Stimulated activated CD8-positive, alpha-beta memory T cell treated with anti-CD3 and anti-CD28 coated beads, Interleukin-4, amount 100 ng/mL, for 4 hours (primary cell): Measurements from ENCODE around the gene CRELD2.

Experiments used
- DNase-seq, 2 donors: peaks; one replicate each; pipeline ENCODE4 v3.0.0-alpha.2; 2020; ENCODE audit warnings: low read depth in 2 of 2, low spot score in 1 of 2

CRELD2 gene, protein sequence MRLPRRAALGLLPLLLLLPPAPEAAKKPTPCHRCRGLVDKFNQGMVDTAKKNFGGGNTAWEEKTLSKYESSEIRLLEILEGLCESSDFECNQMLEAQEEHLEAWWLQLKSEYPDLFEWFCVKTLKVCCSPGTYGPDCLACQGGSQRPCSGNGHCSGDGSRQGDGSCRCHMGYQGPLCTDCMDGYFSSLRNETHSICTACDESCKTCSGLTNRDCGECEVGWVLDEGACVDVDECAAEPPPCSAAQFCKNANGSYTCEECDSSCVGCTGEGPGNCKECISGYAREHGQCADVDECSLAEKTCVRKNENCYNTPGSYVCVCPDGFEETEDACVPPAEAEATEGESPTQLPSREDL

DNA sequence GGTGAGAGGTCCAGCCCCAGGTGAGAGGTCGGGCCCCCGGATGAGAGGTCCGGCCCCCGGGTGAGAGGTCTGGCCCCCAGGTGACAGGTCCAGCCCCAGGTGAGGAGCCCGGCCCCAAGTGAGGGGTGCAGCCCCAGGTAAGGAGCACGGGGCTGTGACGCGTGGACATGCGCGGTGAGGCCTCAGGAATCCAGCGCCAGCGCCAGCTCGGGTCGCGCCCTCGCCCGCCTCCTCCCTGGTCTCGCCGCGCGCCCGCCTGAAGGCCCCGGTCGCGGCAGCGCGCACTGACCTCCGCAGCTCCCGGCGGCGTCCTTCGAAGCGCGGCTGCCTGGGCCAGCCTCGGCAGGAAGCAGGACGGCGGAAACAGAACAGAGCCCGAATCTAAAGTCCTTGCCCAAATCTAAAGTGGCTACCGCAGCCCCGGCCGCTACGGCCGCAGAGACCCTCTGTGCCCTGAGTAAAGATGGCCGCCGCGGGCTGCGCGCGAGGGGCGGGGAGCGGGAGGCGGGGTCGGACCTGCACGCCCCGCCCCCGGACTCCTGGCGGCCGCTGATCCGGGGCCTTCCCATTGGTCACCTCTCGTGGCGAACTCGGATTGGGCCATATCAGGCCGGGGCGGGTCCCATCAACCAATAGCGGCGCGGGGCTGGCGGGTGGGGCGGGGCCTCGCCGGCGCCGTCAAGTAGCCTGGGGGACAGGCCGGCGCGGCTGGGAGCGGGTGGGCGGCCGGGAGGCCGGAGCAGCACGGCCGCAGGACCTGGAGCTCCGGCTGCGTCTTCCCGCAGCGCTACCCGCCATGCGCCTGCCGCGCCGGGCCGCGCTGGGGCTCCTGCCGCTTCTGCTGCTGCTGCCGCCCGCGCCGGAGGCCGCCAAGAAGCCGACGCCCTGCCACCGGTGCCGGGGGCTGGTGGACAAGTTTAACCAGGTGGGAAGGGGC, at the start of gene CRELD2, which contains the start of gene ALG12:
Gene CRELD2, plus strand, starts transcription at position 661 of the 937 bp plus-strand sequence. Its CDS starts 136 bp downstream, at position 797.
Gene ALG12, minus strand, starts transcription at position 465 of the 937 bp plus-strand sequence. CDS start 4,673 bp downstream, outside the sequence.
- peak; percentile 93 to 94 for DNase-seq

DNA sequence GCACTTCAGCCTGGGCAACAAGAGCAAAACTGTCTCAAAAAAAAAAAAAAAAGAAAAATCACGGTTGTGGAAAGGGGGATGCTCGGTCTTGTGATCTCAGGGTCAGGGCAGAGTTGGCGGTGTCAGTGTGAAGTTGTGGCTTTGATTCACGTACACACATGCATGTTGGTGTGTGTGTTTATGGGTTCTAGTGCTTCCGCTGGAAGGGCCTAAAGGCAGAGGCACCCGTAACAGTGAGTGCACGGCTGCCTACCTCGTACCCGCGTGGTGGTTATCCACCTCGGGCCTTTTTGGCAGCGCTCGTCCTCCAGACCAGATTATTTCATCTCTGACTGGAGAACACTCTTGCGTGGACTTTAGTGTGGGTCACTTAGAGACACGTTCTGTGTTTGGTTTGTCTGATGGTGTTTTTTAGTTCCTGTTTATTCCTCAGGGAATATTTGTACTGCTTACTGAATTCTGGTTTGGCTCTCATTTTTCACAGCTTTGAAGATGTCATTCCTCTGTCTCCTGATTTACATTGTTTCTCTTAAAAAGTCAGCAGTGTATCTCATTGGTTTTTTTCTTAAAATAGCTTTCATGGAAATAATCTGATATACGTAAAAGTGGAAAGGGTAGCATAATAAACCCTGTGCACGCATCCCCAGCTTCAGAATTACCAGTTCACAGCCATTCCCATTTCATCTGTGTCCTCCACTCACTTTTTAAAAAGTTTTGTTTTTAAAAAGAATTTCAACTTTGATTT, 49.2 kb upstream of the CRELD2 start:
- no peak for DNase-seq

DNA sequence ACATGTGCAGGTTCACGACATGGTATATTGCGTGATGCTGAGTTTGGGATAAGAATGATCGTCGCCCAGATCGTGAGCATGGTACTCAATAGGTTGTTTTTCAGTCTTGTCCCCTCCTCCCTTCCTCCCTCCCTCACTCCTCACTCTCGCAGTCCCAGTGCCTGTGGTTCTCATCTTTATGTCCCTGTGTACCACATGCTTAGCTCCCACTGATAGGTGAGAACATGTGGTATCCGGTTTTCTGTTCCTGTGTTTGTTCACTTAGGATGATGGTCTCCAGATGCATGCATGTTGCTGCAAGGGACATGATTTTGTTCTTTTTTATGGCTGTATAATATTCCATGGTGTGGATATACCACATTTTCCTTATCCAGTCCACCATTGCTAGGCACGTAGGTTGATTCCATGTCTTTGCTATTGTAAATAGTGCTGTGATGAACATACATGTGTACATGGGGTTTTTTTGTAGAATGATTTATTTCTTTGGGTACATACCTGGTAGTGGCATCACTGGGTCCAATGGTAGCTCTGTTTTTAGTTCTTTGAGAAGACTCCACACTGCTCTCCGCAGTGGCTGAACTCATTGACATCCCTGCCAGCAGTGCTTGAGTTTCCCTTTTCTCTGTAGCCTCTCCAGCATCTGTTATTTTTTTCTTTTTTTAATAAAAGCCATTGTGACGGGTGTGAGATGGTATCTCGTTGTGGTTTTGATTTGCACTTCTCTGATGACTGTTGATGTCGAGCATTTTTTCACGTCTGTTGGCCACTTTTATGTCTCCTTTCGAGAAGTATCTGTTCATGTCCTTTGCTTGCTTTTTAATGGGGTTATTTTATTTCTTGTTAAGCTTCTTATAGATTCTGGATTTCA, 48.4 kb upstream of the CRELD2 start:
- no peak for DNase-seq

DNA sequence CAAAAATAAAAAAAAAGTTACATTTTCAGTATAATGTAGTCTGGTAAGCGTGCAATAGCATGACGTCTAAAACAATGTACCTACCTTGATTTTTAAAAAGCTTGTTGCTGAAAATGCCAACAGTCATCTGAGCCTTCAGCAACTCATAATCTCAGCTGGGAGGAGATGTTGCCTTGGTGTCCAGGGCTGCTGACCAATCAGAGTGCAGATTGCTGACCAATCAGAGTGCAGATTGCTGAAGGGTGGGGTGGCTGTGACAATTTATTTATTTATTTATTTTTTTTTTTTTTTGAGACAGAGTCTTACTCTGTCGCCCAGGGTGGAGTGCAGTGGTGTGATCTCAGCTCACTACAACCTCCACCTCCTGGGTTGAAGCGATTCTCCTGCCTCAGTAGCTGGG, 47.0 kb upstream of the CRELD2 start:
- DNase-seq = no peak

DNA sequence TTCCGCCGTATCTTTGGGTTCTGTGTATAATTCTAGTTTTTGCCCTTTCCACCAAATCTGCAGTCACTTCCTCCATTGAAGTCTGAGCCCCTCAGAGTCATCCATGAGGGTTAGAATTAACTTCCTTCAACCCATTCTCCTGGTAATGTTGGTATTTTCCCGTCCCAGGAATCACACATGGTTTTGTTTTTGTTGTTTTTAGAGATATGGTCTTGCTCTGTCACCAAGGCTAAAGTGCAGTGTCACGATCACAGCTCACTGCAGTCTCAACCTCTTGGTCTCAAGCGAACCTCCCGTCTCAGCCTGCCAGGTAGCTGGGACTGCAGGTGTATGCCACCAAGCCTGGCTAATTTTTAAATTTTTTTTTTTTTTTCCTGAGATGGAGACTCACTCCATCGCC, 46.1 kb upstream of the CRELD2 start:
- no peak for DNase-seq

DNA sequence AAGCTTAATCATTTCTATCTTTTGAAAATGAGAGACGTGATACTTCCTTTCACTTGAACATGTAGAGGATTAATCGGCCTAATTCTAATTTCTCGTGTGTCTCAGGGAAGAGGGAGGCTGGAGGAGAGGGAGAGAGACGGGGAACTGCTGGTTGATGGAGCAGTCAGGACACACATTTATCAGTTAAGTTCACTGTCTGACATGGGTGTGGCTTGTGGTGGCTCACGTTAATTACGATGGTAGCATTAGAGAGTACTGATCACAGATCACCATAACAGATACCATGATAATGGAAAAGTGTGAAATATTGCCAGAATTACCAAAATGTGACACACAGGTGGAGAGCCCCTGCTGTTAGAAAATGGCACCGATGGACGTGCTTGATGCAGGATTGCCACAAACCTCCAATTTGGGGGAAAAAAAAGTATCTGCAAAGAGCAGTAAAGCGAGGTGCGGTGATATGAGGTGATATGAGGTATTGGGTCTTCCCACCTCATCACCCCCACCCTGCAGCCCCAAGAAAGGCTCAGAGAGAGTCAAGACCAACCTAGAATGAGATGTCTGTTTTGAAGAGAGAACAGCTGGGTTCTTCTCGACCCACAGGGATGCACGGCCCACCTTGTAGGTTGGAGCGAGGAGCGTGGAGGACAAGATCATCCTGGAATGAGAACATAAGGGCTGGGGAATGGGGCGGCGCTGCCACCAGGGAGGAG, 45.0 kb upstream of the CRELD2 start:
- no peak for DNase-seq

DNA sequence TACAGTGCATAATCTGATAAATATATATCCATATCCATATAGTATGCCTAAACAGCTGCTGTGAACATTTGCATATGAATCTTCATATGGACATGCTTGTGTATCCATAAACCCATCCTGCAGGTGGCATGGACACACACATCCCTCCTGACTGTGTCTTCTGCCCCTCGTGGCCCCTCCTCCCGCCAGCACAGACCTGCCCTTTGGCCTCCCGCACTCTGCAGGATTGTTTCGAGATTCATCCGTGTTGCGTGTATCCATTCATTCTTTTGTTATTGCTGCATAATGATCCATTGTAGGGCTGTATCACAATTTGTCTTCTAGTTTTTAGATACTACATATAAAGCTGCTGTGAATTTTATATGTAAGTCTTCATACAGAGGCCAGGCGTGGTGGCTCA, 40.8 kb upstream of the CRELD2 start:
- no peak for DNase-seq

DNA sequence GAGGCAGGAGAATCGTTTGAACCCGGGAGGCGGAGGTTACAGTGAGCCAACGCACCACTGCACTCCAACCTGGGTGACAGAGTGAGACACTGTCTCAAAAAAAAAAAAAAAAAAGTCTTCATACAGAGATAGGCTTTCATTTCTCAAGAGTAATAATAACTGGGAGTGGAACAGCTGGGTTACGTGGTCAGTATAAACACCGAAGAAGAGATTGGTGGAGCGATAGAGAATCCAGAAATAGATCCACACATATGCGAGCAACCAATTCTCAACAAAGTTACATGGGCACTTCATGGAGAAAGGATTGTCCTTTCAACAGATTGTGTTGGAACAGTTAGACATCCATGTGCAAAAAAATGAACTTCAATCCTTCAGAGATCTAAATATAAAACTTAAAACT, 40.2 kb upstream of the CRELD2 start:
- DNase-seq = no peak

DNA sequence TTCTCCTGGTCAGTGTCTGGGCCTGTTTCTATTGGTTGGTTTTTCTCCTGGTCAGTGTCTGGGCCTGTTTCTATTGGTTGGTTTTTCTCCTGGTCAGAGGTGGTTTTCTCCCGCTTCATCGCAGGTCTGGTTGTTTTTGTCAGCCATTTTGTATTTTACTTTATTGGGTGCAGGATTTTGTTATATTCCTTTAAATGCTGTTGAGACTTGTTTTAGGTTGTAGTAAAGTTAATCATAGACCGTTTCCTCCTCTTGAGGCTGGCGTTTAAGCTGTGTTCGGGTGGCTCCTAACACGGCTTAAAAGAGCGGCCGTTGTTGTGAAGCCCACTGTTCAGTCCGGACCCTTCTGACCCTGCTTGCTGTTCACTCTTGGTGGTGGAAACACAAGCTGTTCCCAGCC, 38.6 kb upstream of the CRELD2 start:
- DNase-seq = no peak

DNA sequence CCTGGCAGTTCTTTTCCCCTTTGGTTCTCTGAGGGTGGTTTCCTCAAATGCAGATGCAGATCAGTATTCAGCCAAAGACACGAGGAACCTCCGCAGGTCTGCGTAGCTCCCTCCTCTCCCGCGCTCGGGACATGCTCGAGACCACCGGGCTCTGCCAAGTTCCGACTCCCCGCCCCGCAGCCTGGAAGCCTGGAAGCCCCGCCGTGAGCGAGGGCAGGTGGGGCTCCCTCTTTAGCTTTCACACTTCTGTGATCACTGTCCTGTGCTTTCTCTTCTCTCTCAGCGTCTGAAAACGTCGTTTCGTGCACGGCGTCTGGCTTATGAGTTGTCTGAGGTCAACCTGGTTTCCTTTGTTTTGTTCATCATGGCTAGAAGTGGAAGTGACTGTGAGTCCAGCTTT, 38.2 kb upstream of the CRELD2 start:
- DNase-seq = no peak

DNA sequence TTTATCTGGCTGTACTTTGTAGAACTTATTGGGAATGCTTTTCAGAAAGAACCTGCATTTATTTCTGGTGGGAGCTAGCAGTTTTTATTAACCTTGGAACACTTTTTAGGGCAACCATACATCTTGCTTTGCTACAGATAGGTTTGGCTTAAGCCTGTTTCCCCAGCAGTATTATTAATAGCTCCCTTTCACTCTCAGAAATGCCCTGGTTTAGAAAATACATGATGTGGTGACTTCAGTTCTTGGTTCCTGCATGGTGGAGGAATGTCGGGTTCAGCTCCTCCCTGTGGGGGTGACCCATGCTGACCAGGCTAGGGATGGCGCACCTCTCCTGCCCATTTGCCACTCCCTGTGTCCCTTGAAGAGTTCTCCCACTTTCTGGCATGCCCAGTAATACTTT, 36.6 kb upstream of the CRELD2 start:
- DNase-seq = no peak

DNA sequence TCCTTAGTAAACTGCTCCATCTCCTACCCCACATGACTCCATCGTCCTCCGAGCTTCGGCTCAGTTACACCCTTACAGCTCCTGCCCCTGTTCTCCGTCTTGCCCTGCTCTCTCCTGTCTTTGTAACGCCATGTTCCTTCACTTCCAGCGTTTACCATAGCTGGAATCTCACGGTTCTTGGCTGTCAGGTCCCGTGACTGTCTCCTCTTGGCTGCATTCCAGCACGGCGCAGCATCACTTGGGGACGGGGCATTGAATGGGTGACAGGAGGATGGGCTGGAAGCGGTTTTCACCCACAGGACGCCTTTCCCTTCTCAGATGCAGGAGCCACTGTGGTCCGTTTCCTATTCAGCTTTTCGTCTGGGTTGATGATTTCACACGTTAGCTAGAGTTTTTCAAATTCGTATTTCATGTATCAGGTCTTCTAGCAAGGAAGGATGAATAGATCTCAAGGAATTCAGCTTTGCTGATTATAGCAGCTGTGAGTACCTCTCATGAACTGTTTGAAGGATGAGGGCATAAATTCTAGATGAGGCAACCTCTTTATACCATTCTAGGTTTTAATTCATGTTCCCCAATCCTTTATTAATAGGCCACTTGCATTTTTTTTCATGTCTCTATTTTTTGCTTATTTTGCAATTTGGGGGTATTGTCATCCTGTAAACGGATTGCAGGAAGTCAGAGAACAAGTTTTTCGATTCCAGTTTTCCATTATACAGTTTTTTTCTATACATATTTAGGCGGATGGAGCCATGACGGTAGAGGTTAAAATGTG, 35.7 kb upstream of the CRELD2 start:
- DNase-seq = no peak

DNA sequence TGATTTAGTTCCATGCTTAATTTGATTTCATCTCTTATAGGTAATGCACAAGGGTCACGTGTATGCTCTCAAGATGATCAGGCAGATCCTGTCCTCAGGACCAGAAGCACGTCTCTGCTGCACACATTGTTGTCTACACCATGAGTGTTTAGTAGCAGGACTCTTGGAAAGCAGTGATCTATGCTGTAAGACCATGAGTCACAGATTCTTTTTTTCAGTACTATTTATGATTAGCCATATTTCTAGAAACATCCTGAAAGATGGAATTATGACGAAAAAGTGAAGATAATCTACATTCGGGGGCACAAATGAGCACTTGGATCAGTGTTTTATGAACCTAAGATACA, 35.2 kb upstream of the CRELD2 start:
- DNase-seq = no peak

DNA sequence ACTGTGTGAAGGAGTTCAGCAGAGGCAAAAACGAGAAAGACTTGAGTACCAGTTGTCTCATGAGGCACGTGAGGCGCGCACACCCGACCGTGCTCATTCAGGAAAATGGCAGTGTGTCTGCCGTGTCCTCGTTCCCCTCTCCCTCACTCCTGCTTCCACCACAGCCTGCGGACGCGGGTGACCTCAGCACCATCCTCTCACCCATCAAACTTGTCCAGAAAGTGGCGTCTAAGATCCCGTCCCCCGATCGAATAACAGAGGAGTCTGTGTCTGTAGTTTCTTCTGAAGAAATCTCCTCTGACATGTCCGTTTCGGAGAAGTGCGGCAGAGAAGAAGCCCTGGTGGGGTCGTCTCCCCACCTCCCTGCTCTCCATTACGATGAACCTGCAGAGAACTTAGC, 34.4 kb upstream of the CRELD2 start:
- no peak for DNase-seq

DNA sequence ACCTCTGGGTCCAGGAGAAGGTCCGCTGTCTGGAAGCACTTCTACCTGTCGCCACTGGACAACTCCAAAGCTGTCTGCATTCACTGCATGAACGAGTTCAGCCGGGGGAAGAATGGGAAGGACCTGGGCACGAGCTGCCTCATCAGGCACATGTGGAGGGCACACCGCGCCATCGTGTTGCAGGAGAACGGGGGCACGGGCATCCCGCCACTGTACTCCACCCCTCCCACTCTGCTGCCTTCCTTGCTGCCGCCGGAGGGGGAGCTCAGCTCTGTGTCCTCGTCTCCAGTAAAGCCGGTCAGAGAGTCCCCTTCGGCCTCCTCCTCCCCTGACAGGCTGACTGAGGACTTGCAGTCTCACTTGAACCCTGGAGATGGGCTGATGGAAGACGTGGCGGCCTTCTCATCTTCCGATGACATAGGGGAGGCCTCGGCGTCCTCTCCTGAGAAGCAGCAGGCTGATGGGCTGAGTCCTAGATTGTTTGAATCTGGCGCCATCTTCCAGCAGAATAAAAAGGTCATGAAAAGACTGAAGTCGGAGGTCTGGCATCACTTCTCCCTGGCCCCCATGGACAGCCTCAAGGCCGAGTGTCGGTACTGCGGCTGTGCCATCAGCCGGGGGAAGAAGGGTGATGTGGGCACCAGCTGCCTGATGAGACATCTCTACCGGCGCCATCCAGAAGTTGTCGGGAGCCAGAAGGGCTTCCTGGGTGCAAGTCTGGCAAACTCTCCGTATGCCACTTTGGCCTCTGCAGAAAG, 33.8 kb upstream of the CRELD2 start:
- DNase-seq = no peak

DNA sequence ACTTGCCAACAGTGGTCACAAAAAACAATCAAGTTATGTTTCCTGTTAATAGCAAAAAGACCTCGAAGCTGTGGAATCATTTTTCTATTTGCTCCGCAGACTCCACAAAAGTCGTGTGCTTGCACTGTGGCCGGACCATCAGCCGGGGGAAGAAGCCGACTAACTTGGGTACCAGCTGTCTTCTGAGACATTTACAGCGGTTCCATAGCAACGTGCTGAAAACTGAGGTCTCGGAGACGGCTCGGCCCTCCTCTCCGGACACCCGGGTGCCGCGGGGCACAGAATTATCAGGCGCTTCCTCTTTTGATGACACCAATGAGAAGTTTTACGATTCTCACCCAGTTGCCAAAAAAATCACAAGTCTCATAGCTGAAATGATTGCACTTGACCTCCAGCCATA, 33.2 kb upstream of the CRELD2 start:
- DNase-seq = no peak

DNA sequence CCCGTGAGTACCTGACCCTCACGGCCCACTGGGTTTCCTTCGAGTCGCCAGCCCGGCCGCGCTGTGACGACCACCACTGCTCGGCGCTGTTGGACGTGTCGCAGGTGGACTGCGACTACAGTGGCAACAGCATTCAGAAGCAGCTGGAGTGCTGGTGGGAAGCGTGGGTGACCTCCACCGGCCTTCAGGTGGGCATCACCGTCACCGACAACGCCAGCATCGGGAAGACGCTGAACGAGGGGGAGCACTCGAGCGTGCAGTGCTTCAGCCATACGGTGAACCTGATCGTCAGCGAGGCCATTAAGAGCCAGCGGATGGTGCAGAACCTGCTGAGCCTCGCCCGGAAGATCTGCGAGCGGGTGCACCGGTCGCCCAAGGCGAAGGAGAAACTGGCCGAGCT, 32.6 kb upstream of the CRELD2 start:
- DNase-seq = no peak

DNA sequence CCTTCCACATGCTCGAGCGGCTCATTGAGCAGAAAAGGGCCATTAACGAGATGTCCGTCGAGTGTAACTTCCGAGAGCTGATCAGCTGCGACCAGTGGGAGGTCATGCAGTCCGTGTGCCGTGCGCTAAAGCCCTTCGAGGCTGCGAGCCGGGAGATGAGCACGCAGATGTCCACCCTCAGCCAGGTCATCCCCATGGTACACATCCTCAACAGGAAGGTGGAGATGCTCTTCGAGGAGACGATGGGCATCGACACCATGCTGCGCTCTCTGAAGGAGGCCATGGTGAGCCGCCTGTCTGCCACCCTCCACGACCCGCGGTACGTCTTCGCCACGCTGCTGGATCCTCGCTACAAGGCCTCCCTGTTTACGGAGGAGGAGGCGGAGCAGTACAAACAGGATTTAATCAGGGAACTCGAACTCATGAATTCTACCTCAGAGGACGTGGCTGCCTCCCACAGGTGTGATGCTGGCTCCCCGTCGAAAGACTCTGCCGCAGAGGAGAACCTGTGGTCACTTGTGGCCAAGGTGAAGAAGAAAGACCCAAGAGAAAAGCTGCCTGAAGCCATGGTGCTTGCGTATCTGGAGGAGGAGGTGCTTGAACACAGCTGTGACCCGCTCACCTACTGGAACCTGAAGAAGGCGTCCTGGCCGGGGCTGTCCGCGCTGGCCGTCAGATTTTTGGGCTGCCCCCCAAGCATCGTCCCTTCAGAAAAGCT, 31.9 kb upstream of the CRELD2 start:
- DNase-seq = no peak
